HG03571 (cell line): ENCODE data around the gene SUSD1.
"Not testable (repeated sequence)": the region's sequence is repeated elsewhere in the genome, so short reads cannot be mapped to it uniquely, and the experiment has no call there.

Experiments
- ATAC-seq: cut with Tn5 transposase; IDR thresholded peaks from one replicate; pipeline ENCODE4 v1.9.1; 2021; ENCODE audit not compliant: unreplicated experiment

SUSD1 gene

DNA sequence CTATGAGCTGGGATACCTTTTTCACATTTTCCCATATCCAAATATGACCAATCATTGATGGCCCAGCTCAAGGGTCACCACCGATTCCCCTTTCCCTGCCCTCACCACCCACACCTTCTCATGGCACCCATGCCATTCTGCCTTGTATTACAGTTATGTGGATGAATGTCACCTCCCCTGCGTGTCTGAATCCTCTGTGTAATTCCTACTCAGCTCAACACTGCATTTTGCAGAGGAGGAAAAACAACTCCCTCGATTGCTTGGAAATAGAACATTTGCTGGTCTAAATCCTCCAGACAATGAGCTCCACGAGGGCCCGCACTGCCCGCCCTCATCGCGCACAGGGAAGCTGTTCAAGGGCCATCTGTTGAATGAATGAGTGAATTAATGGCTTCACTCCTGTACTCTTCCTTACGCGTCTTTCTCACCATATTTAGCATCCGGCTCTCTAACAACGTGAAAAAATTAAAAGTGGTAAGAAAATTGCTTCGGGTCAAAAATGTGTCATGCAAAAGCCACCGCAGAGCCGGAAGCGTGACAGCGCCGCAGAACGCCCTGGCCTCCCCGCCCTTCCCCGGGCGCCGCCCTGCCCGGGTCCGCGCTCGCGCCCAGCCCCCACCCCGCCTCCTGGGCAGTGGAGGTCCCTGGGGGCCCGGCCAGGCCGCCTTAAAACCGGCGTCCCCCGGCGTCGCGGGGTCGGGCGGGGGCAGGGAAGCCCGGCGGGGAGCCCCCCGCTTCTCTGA lies 704 bp downstream of the SUSD1 start:
- ATAC-seq, result peak; percentile 92

GRCh38 chr9:112173489-112174221 lies 1.4 kb downstream of the SUSD1 start:
- no peak for ATAC-seq

GRCh38 chr9:112170968-112171367 lies 4.1 kb downstream of the SUSD1 start:
- no peak for ATAC-seq

DNA sequence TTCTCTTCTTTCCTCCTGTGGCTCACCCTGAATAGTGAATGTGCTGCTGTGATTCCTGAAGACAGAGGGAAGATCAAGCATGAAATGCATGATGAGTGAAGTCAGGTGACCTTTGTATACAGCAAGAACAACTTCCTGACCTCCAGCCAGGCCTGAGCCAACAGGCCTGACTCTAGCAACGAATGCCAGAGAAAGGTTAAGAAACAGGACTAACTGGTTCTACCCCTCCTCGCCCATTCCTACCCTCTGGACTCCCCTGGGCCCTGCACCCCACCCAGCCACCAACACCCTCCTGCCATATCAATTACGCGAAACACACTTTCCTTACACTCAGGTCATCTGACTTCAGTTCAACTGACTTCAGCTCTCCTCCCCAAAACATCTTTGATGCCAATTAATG lies 4.9 kb downstream of the SUSD1 start:
- ATAC-seq, result no peak

GRCh38 chr9:112169368-112169767 lies 5.7 kb downstream of the SUSD1 start:
- ATAC-seq, result no peak

GRCh38 chr9:112168197-112168596 lies 6.9 kb downstream of the SUSD1 start:
- ATAC-seq, result no peak

DNA sequence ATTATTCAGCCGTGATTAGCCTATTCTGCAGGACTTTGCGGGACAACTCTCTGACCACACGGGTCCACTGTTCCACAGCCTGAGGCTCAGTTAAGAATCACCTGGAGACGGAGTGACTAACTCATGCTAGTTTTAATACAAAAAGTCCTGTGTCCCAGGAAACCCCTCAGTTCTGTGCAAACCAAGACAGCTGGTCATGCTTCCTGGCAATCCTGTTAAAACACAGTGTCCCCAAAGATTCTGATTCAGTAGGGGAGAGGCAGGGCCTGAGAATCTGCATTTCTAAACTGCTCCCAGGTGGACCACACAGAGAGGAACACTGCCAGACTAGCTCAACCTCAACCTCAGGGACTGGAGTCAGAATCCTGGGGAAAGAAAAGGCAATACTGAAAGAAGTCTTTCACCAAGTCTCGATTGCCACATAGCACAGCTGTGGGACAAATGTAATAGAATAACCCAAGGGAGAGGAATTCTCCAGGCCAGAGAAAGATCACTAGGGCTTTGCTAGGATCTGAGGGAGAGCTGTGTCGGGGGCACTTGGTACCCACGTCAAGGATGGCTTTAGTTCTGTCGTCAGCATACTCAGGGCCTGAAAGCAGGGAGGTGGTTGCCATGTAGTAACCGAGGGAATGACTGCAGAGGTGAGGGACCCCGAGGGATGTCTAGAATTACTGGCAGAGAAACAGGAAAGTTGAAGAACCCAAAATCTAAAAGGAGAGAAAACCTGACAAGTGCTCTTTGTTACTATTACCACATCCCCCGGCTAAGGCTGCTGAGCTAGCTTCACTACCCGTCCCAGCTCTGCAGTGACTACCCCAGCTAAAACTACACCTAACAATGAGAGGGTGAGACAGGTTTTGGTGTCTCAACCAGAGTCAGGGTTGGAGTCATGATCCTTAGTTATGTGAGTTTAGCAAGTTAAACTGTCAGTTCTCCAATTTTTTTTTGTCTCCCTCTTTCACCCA lies 8.6 kb downstream of the SUSD1 start:
- no peak for ATAC-seq

DNA sequence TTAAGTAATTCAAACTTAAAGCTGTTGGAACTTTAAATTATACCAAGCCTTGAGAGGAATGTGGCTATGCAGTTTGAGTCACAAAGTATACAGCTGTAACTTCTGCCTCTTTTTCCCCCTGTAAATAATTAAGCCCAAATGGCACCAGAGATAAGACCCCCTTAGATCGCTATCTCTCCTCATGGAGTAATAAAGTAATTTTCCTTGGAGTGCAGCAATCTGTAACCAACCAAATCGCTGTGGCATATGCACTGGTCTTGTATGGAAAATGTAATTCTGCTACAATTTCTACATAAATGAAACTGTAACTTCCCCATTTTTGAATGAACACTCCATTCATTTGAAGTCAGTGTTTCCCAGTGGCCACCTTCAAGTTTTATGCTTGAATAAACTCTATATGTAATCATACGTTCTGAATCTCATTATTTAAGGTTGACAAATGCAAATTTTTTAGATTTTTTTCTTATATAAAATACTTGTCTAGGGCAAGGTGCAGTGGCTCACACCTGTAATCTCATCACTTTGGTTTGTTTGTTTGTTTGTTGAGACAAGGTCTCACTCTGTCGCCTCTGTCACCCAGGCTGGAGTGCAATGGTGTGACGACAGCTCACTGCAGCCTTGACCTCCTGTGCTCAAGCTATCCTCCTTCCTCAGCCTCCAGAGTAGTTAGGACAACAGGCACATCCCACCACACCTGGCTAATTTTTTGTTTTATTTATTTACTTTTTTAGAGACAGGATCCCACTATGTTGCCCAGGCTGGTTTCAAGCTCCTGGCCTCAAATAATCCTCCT lies 12.3 kb downstream of the SUSD1 start:
- ATAC-seq, result no peak

DNA sequence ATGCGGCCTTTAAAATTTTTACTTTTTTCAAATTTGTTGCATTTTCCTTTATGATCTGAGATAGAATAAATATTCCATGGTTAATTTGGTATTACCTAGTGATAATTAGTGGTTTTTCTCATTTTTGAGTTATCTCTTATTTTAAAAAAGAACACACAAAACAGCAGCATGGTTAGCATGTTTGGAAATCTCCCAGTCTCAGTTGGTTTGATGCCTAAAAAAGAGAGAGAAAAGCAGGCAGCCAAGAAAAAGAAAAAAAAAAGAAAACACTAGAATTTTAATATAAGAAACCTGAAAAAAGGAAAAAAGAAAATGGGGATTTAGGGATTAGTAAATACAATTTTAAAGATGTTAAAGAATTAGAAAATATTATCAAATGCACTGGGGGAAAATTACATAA lies 15.3 kb downstream of the SUSD1 start:
- no peak for ATAC-seq

DNA sequence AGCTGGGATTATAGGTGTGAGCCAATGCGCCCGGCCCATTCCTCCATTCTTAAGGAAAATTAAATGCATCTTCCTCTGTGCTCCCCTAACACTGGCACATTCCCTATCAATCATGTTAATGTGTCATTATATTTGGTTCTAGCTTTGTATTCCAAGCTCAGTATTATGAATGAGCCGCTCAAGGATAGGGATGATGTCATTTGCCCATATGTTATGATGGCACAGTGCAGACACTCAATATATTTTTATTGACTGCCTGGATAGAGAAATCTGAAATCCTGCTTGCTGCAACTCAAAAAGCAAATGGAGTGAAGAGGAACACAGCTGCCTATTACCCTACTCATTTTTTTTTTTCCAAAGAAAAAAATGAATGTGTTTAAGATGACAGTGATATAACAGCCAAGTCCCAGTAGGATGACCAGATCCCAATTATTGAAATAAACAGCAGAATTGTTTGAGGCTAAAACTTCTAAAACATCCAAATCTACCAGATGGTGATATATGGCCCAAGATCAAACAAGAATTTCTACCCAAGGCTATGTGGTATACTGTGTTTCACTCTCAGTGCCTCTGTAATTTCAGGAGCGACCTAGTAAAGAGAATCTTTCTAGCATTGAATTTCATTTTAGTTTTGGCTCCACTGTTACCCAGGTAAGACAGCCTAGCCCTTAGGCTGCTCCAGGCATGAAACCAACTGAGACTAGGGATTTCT lies 16.3 kb downstream of the SUSD1 start:
- no peak for ATAC-seq

GRCh38 chr9:112157961-112158360 lies 17.1 kb downstream of the SUSD1 start:
- no peak for ATAC-seq

DNA sequence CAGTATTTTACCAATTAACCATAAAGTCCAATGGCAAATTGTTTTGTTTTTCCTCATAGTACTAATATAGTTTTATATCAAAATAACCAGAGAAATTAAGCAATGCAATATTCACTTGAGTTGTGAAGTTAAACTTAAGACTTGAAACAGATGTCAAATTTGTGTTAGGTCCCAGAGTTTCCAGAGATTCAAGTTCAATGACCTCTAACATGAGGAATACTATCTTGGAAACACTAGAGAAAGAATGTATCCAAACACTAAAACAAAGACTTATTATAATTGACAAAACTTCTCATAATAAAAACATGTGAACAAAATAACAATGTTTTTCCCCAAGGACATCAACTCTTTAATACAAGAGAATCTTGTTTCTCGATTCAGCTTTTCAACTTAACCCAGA lies 18.0 kb downstream of the SUSD1 start:
- no peak for ATAC-seq

DNA sequence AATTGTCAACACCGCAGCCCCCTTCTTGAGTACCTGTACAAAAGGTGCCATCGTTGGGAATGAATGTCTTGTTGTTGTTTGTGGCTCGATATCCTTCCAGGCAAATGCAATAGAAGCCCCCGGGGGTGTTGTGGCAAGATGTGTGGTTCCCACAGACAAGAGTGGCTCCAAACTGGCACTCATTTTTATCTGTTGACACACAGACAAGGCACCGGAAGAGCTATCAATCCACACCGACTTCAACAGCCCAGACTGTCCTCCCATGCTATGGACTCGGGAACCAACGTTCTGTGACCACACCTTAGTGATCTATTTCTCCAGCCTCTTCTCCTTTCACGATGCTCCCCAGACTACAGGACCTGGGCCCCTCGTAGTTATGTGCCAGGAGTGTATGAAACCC lies 25.9 kb downstream of the SUSD1 start:
- ATAC-seq, result no peak

GRCh38 chr9:112145886-112146285 lies 29.2 kb downstream of the SUSD1 start:
- ATAC-seq, result no peak

DNA sequence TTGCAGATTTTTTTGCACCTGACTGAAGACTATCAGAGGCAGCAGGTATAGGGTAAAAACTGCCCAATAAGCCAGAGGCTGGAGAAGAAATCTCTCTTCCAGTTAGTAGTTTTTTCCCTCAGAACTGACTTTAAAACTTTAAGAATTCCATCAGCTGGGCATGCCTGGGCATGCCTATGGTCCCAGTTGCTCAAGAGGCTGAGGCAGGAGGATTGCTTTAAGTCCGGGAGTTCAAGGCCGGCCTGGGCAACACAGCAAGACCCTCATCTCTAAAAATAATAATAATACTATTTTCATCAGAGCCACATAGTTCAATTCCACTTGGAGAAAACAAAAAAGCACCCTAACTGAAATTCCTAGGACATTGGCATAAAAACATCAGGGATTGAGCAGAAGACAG lies 30.3 kb downstream of the SUSD1 start:
- ATAC-seq, result no peak

GRCh38 chr9:112142420-112142819 lies 32.7 kb downstream of the SUSD1 start:
- ATAC-seq, result no peak

DNA sequence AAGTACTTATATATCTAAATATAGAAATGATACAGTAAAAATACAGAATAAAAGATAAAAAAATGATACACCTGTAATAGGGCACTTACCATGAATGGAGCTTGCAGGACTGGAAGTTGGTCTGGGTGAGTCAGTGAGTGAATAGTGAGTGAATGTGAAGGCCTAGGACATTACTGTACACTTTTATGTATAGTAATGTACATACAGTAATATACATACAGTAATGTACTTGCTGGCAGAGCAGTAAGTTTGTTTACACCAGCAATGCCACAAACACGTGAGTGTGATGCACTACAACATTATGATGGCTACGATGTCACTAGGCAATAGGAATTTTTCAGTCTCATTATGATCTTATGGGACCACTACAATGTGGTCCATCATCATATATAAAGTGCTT lies 34.2 kb downstream of the SUSD1 start:
- no peak for ATAC-seq

DNA sequence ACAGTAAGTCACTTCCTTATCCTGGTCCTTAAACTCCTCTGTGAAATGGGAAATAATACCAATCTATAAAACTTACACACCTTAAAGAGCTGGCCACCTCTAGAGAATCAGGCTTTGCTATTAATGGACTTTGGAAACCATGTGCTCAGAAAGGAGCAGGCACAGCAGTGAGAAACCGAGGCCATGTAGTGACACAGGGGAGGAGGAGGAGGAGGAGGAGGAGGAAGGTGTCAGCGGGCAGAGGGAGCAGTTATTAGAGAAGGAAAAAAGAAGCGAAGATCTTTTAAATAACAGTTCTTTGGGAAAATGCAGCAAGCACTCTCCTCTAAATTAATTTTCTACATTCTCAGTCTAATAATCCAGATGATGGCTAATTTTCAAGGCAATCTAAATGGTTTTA lies 38.0 kb downstream of the SUSD1 start:
- ATAC-seq, result no peak

- ATAC-seq, result no peak
Measured at GRCh38 chr9:112135706-112136105, 39.4 kb downstream of the SUSD1 start.

GRCh38 chr9:112133806-112134205 lies 41.3 kb downstream of the SUSD1 start:
- not testable (repeated sequence) for ATAC-seq
